Lower leg skin (tissue), 4 donors: ENCODE results near the gene SNAPC2. TPM values are rescaled to one million over a fixed set of nuclear protein-coding genes. Genes with fewer than 3 reads are reported as not detected.
A peak's percentile ranks its signal among the peaks of the same experiment; 100 is the strongest.
"Not testable (repeated sequence)": the region's sequence is repeated elsewhere in the genome, so short reads cannot be mapped to it uniquely, and the experiment has no call there.

Source experiments
- DNase-seq, 2 donors: peaks; one replicate each; pipeline ENCODE4 v3.0.0-alpha.2; 2019; ENCODE audit warnings: low spot score in 2 of 2
- H3K4me3 ChIP-seq: fragments of 200-600 bp; sonication (generic); 2 replicates; pipeline ENCODE4 v1.5.1; 2017; ENCODE audit warnings: mild to moderate bottlenecking, low read depth; ENCODE audit not compliant: poor library complexity, severe bottlenecking
- POLR2A ChIP-seq, 2 donors: fragments of 450-650 bp; IDR thresholded peaks; one replicate each; pipeline ENCODE4 v1.6.1; 2016 to 2017; ENCODE audit warnings: antibody characterized with exemption in 2 of 2, mild to moderate bottlenecking in 1 of 2, moderate library complexity in 1 of 2
- WGBS, 2 donors: methylation state at CpG; one replicate each; pipeline ENCODE4 v1.1.5; 2018; 5-methylcytosine and 5-hydroxymethylcytosine counted together
- intact Hi-C: fragments of 100-400 bp; cut with DNase I; formaldehyde crosslinking; loops from one replicate; pipeline ENCODE4 v1.15.0; 2023; ENCODE audit warnings: low total_unique reads
- total RNA-seq, 4 donors: library from RNA; depleted of rRNA; stranded (reverse); fragments of >200 nt; gene quantifications; one replicate each; pipeline ENCODE4 v1.1.0, GENCODE V29; 2016
- TF ChIP-seq, protein P1 (sequence below), 3 donors: fragments of 450-650 bp; IDR thresholded peaks; one replicate each; pipeline ENCODE4 v1.5.1; 2016; ENCODE audit warnings: antibody characterized with exemption in 3 of 3, mild to moderate bottlenecking in 3 of 3, moderate library complexity in 2 of 3

SNAPC2 gene
- total RNA-seq, 4 donors from 2014 or later, result 15.7 to 26.4 (median 24.6) TPM

DNA sequence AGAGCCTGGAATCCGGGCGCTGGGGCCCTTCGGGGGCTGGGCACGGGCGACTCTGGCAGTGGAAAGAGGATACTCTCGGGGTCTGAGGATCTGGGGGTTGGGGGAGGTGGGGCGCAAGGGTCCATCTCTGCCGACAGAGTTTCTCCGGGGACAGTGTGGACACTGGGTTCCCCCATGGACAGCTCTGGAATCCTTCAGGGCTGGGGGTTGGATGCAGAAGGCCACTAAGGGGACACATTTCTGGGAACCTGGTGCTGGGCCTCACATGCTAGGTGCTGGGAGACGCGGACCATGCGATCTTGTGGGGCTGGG, 3.2 kb upstream of the SNAPC2 start:
- no peak for TF ChIP-seq POLR2A (IDR thresholded peaks at IDR 0.05)
- TF ChIP-seq, protein P1, sequence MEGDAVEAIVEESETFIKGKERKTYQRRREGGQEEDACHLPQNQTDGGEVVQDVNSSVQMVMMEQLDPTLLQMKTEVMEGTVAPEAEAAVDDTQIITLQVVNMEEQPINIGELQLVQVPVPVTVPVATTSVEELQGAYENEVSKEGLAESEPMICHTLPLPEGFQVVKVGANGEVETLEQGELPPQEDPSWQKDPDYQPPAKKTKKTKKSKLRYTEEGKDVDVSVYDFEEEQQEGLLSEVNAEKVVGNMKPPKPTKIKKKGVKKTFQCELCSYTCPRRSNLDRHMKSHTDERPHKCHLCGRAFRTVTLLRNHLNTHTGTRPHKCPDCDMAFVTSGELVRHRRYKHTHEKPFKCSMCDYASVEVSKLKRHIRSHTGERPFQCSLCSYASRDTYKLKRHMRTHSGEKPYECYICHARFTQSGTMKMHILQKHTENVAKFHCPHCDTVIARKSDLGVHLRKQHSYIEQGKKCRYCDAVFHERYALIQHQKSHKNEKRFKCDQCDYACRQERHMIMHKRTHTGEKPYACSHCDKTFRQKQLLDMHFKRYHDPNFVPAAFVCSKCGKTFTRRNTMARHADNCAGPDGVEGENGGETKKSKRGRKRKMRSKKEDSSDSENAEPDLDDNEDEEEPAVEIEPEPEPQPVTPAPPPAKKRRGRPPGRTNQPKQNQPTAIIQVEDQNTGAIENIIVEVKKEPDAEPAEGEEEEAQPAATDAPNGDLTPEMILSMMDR (IDR thresholded peaks at IDR 0.05), result no peak
- H3K4me3 ChIP-seq, result no peak overlapping the region
- WGBS, 2 donors, result 9 to 14% methylated on average over 8 to 12 of the region's 12 CpGs
- DNase-seq, result no peak
- intact Hi-C loops, result no loop called here

DNA sequence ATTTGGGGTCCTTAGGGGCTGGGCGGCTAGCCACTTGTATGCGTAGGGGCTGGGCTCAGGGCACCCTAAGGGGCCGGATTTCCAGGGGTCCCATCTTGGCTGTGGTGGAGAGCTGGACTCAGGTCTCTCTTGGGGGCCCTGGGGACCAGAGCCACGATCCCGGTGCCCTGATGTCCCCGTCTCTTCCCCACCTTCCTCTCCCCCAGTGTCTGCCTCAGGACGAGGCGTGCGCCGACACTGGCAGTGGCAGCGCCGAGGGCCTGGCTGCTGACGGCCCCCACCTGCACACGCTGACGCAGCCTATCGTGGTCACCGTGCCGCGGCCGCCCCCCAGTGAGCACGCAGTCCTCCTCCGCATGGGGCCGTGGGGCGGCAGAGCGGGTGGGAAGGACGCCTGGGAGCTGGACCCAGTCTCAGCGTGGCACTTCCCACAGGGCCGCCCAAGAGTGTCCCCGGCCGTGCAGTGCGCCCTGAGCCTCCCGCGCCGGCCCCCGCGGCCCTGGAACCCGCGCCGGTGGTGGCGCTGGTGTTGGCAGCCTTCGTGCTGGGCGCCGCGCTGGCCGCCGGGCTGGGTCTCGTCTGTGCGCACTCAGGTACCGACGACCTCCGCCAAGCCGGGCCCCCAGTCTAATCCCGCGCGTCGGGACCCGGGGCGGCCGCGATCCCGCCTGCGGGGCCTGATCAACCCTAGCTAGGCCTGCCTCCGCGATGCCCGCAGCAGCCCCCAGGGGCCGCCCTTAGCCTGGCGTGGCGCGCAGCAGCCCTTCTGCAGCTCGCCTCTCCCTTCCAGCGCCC, 2.7 kb upstream of the SNAPC2 start:
- 1 to 2% methylated on average over 19 to 33 of the region's 71 CpGs for WGBS, 2 donors
- H3K4me3 ChIP-seq, result no peak overlapping the region
- no peak for DNase-seq
- intact Hi-C loops, result no loop called here
- TF ChIP-seq, protein P1 (IDR thresholded peaks at IDR 0.05), result no peak
- TF ChIP-seq POLR2A (IDR thresholded peaks at IDR 0.05), result no peak

DNA sequence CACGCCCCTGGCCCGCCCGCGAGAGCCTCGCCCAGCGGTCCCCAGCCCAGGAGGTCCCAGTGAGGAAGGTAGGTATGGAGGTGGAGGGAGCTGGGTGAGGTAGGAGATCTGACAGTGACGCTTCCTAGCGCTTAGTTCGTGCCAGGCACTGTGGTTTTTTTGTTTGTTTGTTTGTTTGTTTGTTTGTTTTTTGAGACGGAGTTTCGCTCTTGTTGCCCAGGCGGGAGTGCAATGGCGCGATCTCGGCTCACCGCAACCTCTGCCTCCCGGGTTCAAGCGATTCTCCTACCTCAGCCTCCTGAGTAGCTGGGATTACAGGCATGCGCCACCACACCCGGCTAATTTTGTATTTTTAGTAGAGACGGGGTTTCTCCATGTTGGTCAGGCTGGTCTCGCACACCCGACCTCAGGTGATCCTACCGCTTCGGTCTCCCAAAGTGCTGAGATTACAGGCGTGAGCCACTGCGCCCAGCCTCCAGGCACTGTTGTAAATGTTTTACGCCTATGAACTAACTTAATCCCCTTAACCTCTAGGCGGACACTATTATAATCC, 2.0 kb upstream of the SNAPC2 start:
- DNase-seq, intact Hi-C loops, H3K4me3 ChIP-seq: not testable (repeated sequence)
- 33 to 37% methylated on average over 29 of the region's 29 CpGs for WGBS, 2 donors

DNA sequence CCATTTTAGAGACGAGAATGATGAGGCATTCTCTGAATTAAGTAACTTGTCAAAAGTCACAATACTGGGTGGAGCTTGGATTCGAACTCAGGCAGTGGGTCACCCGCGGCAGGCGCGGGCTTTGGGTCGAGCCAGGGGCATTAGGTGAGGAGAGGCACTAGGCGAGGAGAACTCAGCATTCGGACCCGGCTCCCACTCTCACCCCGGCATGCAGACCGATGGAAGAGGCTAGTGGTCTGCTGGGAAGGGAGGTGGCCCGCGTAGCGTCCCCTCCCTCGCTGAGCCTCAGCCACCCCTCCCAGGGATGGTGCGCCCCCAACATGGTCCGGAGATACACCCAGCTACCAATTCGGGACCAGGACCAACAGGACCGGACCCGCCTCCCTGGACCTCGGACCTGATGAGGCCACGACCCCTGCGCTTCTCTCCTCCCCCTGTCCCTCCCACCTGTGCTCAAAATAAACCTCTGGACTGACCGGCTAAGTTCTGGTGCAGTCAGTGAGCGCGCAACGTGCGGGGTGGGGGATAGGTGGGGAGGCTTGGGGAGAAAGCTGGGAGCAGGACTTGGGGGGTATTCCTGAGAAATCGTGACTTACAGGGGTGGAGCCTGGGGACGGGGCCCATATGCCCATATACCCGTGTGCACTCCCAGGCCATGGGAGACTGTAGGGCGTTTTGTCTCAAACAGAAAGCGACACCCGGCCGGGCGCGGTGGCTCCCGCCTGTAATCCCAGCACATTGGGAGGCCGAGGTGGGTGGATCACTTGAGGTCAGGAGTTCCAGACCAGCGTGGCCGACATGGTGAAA, 1.3 kb upstream of the SNAPC2 start:
- WGBS, 2 donors, result 54 to 58% methylated on average over 41 to 42 of the region's 42 CpGs
- H3K4me3 ChIP-seq, result no peak overlapping the region
- DNase-seq, result no peak
- TF ChIP-seq, protein P1 (IDR thresholded peaks at IDR 0.05), result no peak
- TF ChIP-seq POLR2A (IDR thresholded peaks at IDR 0.05), result no peak
- intact Hi-C loops, result no loop called here

DNA sequence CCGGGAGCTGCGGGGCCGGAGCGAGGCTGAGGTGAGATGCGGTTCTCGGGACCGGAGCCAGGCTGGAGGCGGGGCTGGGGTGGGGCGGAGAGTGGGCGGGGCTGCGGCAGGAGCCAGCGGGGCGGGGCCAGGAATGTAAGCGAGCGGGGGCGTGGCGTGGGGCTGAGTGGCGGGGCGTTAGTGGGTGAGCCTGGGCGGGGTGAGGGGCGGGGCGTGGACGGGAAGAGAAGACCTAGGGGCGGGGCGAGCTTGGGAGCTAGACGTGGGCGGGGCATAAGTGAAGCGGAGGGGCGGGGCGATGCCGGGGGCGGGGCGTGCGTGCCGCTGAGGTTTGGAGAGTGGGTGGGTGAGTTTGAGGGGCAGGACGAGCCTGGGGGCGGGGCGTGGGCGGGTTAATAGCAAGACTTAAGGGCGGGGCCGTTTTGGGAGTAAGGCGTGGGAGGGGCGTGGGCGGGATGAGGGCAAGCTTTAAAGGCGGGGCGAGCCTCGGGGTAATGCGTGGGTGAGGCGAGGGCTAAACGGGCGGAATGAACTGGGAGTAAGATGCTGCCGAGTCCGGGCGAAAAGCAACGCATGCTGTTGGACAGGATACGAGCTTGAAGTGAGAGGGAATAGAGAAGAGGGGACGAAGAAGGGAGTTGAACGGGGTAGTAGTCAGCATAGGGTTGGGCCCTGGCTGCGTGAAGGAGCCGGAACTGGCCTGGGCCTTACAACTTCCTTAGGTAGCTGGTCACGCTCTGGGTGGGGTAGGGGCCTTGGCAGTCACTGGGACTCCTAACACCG, 572 bp downstream of the SNAPC2 start:
- intact Hi-C loops, result no loop called here
- TF ChIP-seq POLR2A (IDR thresholded peaks at IDR 0.05), result no peak
- TF ChIP-seq, protein P1 (IDR thresholded peaks at IDR 0.05), result no peak
- peak; percentile 99 to 100 for DNase-seq
- WGBS, 2 donors, result 2% methylated on average over 33 to 54 of the region's 62 CpGs
- H3K4me3 ChIP-seq, result peak overlapping the region; percentile 54
